Transverse colon (tissue), 4 donors: ENCODE measurements around the gene NOTUM. TPM values are rescaled to one million over a fixed set of nuclear protein-coding genes. Genes with fewer than 3 reads are reported as not detected.

Source experiments
- DNase-seq: peaks from one replicate; pipeline ENCODE4 v3.0.0-alpha.2; 2019
- H3K27ac ChIP-seq, 4 donors: fragments of 200-600 bp; sonication (generic); 2 replicates each; pipeline ENCODE4 v1.5.1; 2016 to 2018; ENCODE audit warnings: inconsistent platforms in 4 of 4
- H3K27me3 ChIP-seq: fragments of 200-600 bp; sonication (generic); 2 replicates; pipeline ENCODE4 v1.5.1; 2017; ENCODE audit warnings: inconsistent platforms
- H3K36me3 ChIP-seq, 4 donors: fragments of 200-600 bp; sonication (generic); 2 replicates each; pipeline ENCODE4 v1.5.1; 2017 to 2019; ENCODE audit warnings: inconsistent platforms in 4 of 4
- H3K4me1 ChIP-seq, 4 donors: fragments of 200-600 bp; sonication (generic); 2 replicates each; pipeline ENCODE4 v1.5.1; 2017 to 2020; ENCODE audit warnings: inconsistent platforms in 4 of 4
- H3K4me3 ChIP-seq, 4 donors: fragments of 200-600 bp; sonication (generic); 1 replicate in 1 of 4; 2 replicates in 3 of 4; pipeline versions ENCODE4 v1.5.1 to v1.6.1; 2017 to 2019; ENCODE audit warnings: inconsistent platforms in 4 of 4
- H3K9me3 ChIP-seq, 2 donors: fragments of 200-600 bp; sonication (generic); 2 replicates each; pipeline ENCODE4 v1.5.1; 2017 to 2019; ENCODE audit warnings: inconsistent platforms in 2 of 2
- EP300 ChIP-seq: sonication (generic); formaldehyde crosslinking; IDR thresholded peaks from one replicate; pipeline ENCODE4 v1.6.1; 2017; ENCODE audit warnings: antibody characterized with exemption, low read depth
- POLR2A ChIP-seq: fragments of 450-650 bp; IDR thresholded peaks from one replicate; pipeline ENCODE4 v1.6.1; 2016; ENCODE audit warnings: antibody characterized with exemption, mild to moderate bottlenecking, moderate library complexity
- POLR2AphosphoS5 ChIP-seq, 3 donors: sonication (generic); formaldehyde crosslinking; IDR thresholded peaks; one replicate each; pipeline ENCODE4 v1.6.1; 2016; ENCODE audit warnings: antibody characterized with exemption in 3 of 3
- WGBS, 2 donors: methylation state at CpG; one replicate each; pipeline ENCODE4 v1.1.5; 2018; ENCODE audit warnings: low coverage in 1 of 2; 5-methylcytosine and 5-hydroxymethylcytosine counted together
- in situ Hi-C, 4 donors: fragments of 200-750 bp; cut with MboI; loops; one replicate each; pipeline versions ENCODE4 v1.15.0 to v1.15.1; 2017; ENCODE audit warnings: low sequenced_read_pairs in 3 of 4, low pct_ligation_motif_present in 1 of 4, low pct_unique_long_range_greater_than_20kb in 1 of 4
- intact Hi-C: fragments of 100-400 bp; cut with DNase I; formaldehyde crosslinking; loops from one replicate; pipeline ENCODE4 v1.15.1; 2023; ENCODE audit warnings: low total_unique reads
- total RNA-seq, 4 donors: library from RNA; depleted of rRNA; stranded (reverse); fragments of >200 nt; gene quantifications; one replicate each; pipeline ENCODE4 v1.1.0, GENCODE V29; 2016
- TF ChIP-seq, protein P1 (sequence below), 5 experiments: fragments of 200-600 bp in 3 of 5; fragments of 450-650 bp in 2 of 5; sonication (generic) in 3 of 5; IDR thresholded peaks; 1 replicate in 2 of 5; 2 replicates in 3 of 5; pipeline ENCODE4 v1.5.1; 2016 to 2017; ENCODE audit warnings: antibody characterized with exemption in 5 of 5, inconsistent platforms in 3 of 5, mild to moderate bottlenecking in 2 of 5, moderate library complexity in 1 of 5

Gene NOTUM
- total RNA-seq, 4 donors from 2014 or later = not detected

DNA sequence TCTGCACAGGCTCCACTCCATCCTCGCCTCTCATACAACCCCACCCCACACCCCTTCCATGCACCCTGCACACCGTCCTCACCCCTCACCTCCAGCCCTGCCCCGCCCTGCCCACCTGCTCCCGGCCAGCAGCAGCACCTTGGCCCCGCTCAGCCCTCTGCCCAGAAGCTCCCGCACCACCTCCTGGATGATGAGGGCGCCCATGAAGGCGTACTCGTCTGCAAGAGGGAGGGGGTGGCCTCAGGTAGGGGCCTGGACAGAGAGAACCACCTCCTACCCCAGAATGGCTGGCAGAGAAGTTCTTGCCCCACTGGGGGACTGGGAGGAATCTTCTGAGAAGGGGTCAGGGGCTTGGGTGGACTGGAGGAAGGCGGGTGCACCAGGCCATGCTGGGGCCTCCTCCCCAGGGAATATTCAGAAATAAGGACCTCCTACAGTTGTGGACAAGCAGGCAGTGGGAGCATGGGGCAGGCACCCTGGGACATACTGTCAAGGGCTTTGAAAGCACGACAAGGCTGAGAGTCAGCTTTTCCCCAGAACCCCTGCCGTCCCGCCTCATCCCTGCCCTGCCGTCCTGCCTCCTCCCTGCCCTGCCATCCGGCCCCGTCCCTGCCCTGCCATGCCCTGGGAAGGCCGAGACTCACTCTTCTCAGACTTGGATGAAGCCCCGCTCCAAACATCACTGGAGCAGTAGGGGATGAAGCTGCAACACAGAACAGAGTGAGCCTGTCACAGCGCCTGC lies 3.1 kb downstream of the NOTUM start:
- WGBS, 2 donors = 67% methylated on average over 19 of the region's 19 CpGs; no CpG with 5 or more reads in 1 of the 2 donors

DNA sequence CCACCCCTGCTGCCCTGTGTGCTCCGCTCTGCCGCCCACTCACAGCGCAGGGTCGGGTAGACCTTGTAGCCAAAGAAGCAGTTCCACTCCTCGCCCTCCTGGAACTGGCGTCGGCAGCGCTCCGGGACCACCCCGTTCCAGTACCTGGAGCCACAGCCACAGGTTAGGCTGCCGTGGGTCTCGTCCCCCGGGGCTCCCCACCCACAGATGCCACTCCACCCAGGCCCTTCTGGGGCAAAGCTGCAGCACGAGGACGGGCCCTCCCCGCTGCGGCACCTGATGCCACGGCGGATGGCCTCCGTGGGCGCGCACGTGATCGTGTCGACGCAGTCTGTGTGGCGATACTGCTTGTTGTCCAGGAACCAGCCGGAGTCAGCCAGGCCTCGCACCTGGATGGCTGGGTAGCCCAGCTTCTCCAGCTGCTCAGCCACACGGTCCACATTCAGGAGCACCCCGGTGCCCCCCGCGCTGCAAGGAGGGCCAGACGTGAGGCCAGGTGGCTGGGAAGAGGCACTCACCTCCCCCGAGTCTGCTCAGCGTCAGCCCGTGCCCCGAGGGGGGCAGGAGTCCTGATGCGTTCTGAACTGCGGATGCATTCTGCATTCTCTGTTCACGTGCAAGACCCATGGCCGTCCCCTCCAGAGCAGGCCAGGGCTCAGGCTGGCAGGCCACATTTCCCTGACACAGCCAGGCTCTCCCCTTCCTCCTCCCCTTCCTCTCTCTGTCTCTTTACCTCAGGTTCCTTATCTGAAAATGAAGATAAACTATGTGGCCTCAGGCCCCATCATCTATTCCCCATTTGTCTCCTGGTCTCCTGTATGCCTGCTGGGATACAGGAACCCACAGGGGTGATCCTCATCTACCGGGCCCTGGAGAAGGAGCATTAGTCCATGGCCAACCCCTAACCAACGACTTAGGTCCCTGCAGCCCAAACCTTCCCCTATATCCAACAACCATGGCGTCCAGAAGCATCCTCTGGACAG lies 4.1 kb downstream of the NOTUM start:
- TF ChIP-seq EP300 (no peak), POLR2AphosphoS5 (IDR thresholded peaks at IDR 0.05) (no peak), POLR2A (no peak)
- TF ChIP-seq, protein P1, sequence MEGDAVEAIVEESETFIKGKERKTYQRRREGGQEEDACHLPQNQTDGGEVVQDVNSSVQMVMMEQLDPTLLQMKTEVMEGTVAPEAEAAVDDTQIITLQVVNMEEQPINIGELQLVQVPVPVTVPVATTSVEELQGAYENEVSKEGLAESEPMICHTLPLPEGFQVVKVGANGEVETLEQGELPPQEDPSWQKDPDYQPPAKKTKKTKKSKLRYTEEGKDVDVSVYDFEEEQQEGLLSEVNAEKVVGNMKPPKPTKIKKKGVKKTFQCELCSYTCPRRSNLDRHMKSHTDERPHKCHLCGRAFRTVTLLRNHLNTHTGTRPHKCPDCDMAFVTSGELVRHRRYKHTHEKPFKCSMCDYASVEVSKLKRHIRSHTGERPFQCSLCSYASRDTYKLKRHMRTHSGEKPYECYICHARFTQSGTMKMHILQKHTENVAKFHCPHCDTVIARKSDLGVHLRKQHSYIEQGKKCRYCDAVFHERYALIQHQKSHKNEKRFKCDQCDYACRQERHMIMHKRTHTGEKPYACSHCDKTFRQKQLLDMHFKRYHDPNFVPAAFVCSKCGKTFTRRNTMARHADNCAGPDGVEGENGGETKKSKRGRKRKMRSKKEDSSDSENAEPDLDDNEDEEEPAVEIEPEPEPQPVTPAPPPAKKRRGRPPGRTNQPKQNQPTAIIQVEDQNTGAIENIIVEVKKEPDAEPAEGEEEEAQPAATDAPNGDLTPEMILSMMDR (IDR thresholded peaks at IDR 0.05) = no peak
- H3K27ac ChIP-seq = no peak overlapping the region
- no peaks in the 10 kb centered on the region for H3K36me3 ChIP-seq
- peaks cover 54% of the 10 kb centered on the region for H3K27me3 ChIP-seq
- WGBS, 2 donors = 83 to 86% methylated on average over 3 to 45 of the region's 45 CpGs
- no peak overlapping the region for H3K4me3 ChIP-seq
- no peaks in the 10 kb centered on the region for H3K9me3 ChIP-seq
- peaks cover 6 to 22% (median 16%) of the 10 kb centered on the region in 4 donors for H3K4me1 ChIP-seq
- intact Hi-C loops = no loop called here
- DNase-seq = no peak
- in situ Hi-C loops = loop anchor here in 1 of 4 donors (25.0 kb wide), 1 partner anchor 205 kb away; no protein-coding TSS in a partner anchor

More for the DNA sequence above, 3.1 kb downstream of the NOTUM start:
- TF ChIP-seq EP300 (no peak), POLR2AphosphoS5 (IDR thresholded peaks at IDR 0.05) (no peak), POLR2A (no peak)
- TF ChIP-seq, protein P1 (IDR thresholded peaks at IDR 0.05) = no peak
- intact Hi-C loops = loop anchor here (2.0 kb wide), 1 partner anchor 63 kb away; no protein-coding TSS in a partner anchor
- peaks cover 6 to 22% (median 17%) of the 10 kb centered on the region in 4 donors for H3K4me1 ChIP-seq
- no peaks in the 10 kb centered on the region for H3K36me3 ChIP-seq
- DNase-seq = no peak
- no peaks in the 10 kb centered on the region for H3K9me3 ChIP-seq
- H3K27ac ChIP-seq = no peak overlapping the region
- in situ Hi-C loops = loop anchor here in 1 of 4 donors (25.0 kb wide), 1 partner anchor 204 kb away; no protein-coding TSS in a partner anchor
- H3K4me3 ChIP-seq = no peak overlapping the region
- H3K27me3 ChIP-seq = peaks cover 63% of the 10 kb centered on the region

DNA sequence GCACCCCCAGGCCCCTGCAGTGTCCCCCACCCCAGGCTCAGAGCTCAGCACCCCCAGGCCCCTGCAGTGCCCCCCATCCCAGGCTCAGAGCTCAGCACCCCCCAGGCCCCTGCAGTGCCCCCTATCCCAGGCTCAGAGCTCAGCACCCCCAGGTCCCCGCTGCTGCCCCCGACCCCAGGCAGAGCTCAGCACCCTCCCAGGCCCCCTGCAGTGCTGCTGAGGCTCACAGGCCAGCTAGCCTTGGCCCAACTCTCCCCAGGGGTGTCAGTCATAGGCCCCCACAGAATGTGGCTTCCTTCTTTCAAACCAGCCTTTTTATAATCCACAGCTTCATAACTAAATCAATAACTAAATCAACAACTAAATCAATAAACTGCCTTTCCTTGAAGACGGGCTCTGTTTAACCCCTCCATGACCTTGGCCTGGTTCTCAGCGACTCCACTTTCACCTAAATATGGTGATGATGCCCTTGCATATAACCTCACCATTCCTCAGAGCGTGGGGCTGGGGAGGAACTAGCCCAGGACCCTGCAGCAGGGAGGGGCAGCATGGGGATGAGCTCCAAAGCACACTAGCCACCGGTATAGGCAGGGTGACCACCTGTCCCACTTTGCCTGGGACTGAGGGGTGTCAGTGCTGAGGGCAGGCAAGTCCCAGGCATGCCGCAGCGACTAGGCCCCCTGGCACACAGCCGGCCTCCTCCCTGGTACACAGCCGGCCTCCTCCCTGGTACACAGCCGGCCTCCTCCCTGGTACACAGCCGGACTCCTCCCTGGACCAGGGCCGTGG lies 5.0 kb downstream of the NOTUM start:
- WGBS, 2 donors = 76% methylated on average over 10 of the region's 13 CpGs; no CpG with 5 or more reads in 1 of the 2 donors
- no peak for DNase-seq
- Histone ChIP-seq H3K4me3 (no peak overlapping the region), H3K4me1 (peaks cover 6 to 17% (median 14%) of the 10 kb centered on the region in 4 donors), H3K27ac (no peak overlapping the region), H3K36me3 (no peaks in the 10 kb centered on the region), H3K27me3 (peaks cover 45% of the 10 kb centered on the region), H3K9me3 (no peaks in the 10 kb centered on the region)
- in situ Hi-C loops = loop anchor here in 1 of 4 donors (25.0 kb wide), 1 partner anchor 206 kb away; no protein-coding TSS in a partner anchor
- intact Hi-C loops = no loop called here
- TF ChIP-seq POLR2AphosphoS5 (IDR thresholded peaks at IDR 0.05) (no peak), POLR2A (no peak), EP300 (no peak)
- TF ChIP-seq, protein P1 (IDR thresholded peaks at IDR 0.05) = no peak
